Liver (tissue), 9 donors: ENCODE results near the gene POLN. TPM values are rescaled to one million over a fixed set of nuclear protein-coding genes. Genes with fewer than 3 reads are reported as not detected.

Experiments used
- DNase-seq: peaks from one replicate; pipeline ENCODE4 v3.0.0-alpha.2; 2017; ENCODE audit warnings: low spot score
- H3K27ac ChIP-seq, 2 donors: one replicate each; pipeline ENCODE4 v1.7.0; 2013; ENCODE audit warnings: inconsistent platforms in 2 of 2, low read length in 2 of 2, control low read depth in 1 of 2, low read depth in 1 of 2, mild to moderate bottlenecking in 1 of 2
- H3K27me3 ChIP-seq, 4 donors: one replicate each; pipeline versions ENCODE4 v1.6.1 to v1.7.0; 2013; ENCODE audit warnings: low read length in 3 of 4, inconsistent platforms in 1 of 4, mild to moderate bottlenecking in 1 of 4, moderate library complexity in 1 of 4; ENCODE audit not compliant: control insufficient read depth in 4 of 4, insufficient read depth in 4 of 4
- H3K36me3 ChIP-seq, 4 donors: one replicate each; pipeline versions ENCODE4 v1.6.1 to v1.7.0; 2013; ENCODE audit warnings: low read length in 3 of 4, mild to moderate bottlenecking in 3 of 4, low read depth in 1 of 4, moderate library complexity in 1 of 4; ENCODE audit not compliant: control insufficient read depth in 4 of 4, insufficient read depth in 3 of 4
- H3K4me1 ChIP-seq, 4 donors: one replicate each; pipeline versions ENCODE4 v1.6.1 to v1.7.0; 2013; ENCODE audit warnings: low read length in 3 of 4, mild to moderate bottlenecking in 3 of 4, moderate library complexity in 1 of 4; ENCODE audit not compliant: control insufficient read depth in 4 of 4, insufficient read depth in 4 of 4
- H3K4me3 ChIP-seq, 3 donors: one replicate each; pipeline versions ENCODE4 v1.6.1 to v1.7.0; 2013; ENCODE audit warnings: low read length in 3 of 3, control low read depth in 1 of 3, low read depth in 1 of 3, mild to moderate bottlenecking in 1 of 3
- H3K9ac ChIP-seq, 2 donors: one replicate each; pipeline ENCODE4 v1.7.0; 2013; ENCODE audit warnings: low read length in 2 of 2, mild to moderate bottlenecking in 2 of 2, moderate library complexity in 2 of 2, control low read depth in 1 of 2, low read depth in 1 of 2
- H3K9me3 ChIP-seq, 4 donors: one replicate each; pipeline versions ENCODE4 v1.6.1 to v1.7.0; 2013; ENCODE audit warnings: low read length in 3 of 4; ENCODE audit not compliant: control insufficient read depth in 4 of 4
- EGR1 ChIP-seq, 2 donors: IDR thresholded peaks; 2 replicates each; pipeline ENCODE4 v1.6.1; 2016 to 2018; ENCODE audit warnings: antibody characterized with exemption in 2 of 2, low read depth in 2 of 2
- FOXA1 ChIP-seq: IDR thresholded peaks from 2 replicates; pipeline ENCODE4 v1.6.1; 2016; ENCODE audit warnings: antibody characterized with exemption
- GABPA ChIP-seq, 2 donors: IDR thresholded peaks in 1 of 2; conservative IDR thresholded peaks in 1 of 2; 2 replicates each; pipeline ENCODE4 v1.6.1; 2016; ENCODE audit warnings: antibody characterized with exemption in 2 of 2, mild to moderate bottlenecking in 1 of 2, moderate library complexity in 1 of 2
- MAX ChIP-seq: IDR thresholded peaks from 2 replicates; pipeline ENCODE4 v1.6.1; 2016; ENCODE audit warnings: antibody characterized with exemption
- NR2F2 ChIP-seq: IDR thresholded peaks from 2 replicates; pipeline ENCODE4 v1.6.1; 2016; ENCODE audit warnings: antibody characterized with exemption
- RAD21 ChIP-seq, 2 donors: IDR thresholded peaks; 2 replicates each; pipeline ENCODE4 v1.6.1; 2016; ENCODE audit warnings: antibody characterized with exemption in 2 of 2, mild to moderate bottlenecking in 2 of 2
- REST ChIP-seq: IDR thresholded peaks from 2 replicates; pipeline ENCODE4 v1.6.1; 2016; ENCODE audit warnings: antibody characterized with exemption, mild to moderate bottlenecking
- RXRA ChIP-seq, 2 donors: IDR thresholded peaks; 2 replicates each; pipeline ENCODE4 v1.6.1; 2017 to 2018; ENCODE audit warnings: antibody characterized with exemption in 2 of 2, mild to moderate bottlenecking in 1 of 2
- SP1 ChIP-seq: IDR thresholded peaks from 2 replicates; pipeline ENCODE4 v1.6.1; 2018; ENCODE audit warnings: antibody characterized with exemption, mild to moderate bottlenecking
- YY1 ChIP-seq: IDR thresholded peaks from 2 replicates; pipeline ENCODE4 v1.6.1; 2016; ENCODE audit warnings: antibody characterized with exemption, mild to moderate bottlenecking
- WGBS: extraction: QIAGEN DNeasy Blood & Tissue Kit; methylation state at CpG from one replicate; pipeline ENCODE4 v1.1.7; 2013; 5-methylcytosine and 5-hydroxymethylcytosine counted together
- polyA plus RNA-seq, 2 donors: library from polyadenylated mRNA; stranded (reverse) in 1 of 2; unstranded in 1 of 2; fragments of 200-250 nt in 1 of 2; fragments of >200 nt in 1 of 2; fragmentation: Nextera tagmentation in 1 of 2; extraction: Ambion mirVana in 1 of 2; gene quantifications; one replicate each; pipeline versions ENCODE4 v1.2.1 to v1.2.3, GENCODE V29; 2013 to 2015
- total RNA-seq, 2 donors: library from RNA; depleted of rRNA; stranded (reverse); fragments of >200 nt; gene quantifications; one replicate each; pipeline ENCODE4 v1.2.3, GENCODE V29; 2014
- donor health status: healthy.
- donor health status: healthy.
- donor health status: healthy.
- donor health status: healthy.
- donor health status: healthy.

Gene POLN
- total and polyA plus RNA-seq, 4 donors: 0.44 to 2.3 (median 1.4) TPM

- Histone ChIP-seq H3K4me1 (peaks cover 7 to 24% (median 17%) of the 10 kb centered on the region in 4 donors), H3K4me3 (no peak overlapping the region), H3K27me3 (no peaks in the 10 kb centered on the region), H3K9ac (no peak overlapping the region), H3K9me3 (no peaks in the 10 kb centered on the region), H3K27ac (no peak overlapping the region), H3K36me3 (no peaks in the 10 kb centered on the region)
- TF ChIP-seq RXRA (IDR thresholded peaks at IDR 0.05) (no peak), FOXA1 (no peak), SP1 (no peak), EGR1 (IDR thresholded peaks at IDR 0.05; ENCODE audit: low read depth in 2 of 2) (no peak), MAX (no peak), YY1 (no peak)
- WGBS: 90% methylated on average over 3 of the region's 3 CpGs
- DNase-seq: no peak
These were observed 159.8 kb downstream of the POLN start for GRCh38 chr4:2082118-2082517.

GRCh38 chr4:2081540-2081939 is 160.4 kb downstream of the POLN start:
- 95% methylated on average over 10 of the region's 10 CpGs for WGBS
- TF ChIP-seq RAD21 (IDR thresholded peaks at IDR 0.05): no peak
- TF ChIP-seq SP1: no peak
- TF ChIP-seq MAX: no peak
- no peak for TF ChIP-seq NR2F2

GRCh38 chr4:2080429-2081300 is 161.3 kb downstream of the POLN start:
- DNase-seq: no peak
- WGBS: 93% methylated on average over 19 of the region's 19 CpGs
- no peaks in the 10 kb centered on the region for H3K27me3 ChIP-seq
- no peak overlapping the region for H3K4me3 ChIP-seq
- H3K27ac ChIP-seq: no peak overlapping the region
- peaks cover 6 to 21% (median 17%) of the 10 kb centered on the region in 4 donors for H3K4me1 ChIP-seq
- H3K9ac ChIP-seq: no peak overlapping the region
- no peaks in the 10 kb centered on the region for H3K36me3 ChIP-seq
- no peaks in the 10 kb centered on the region for H3K9me3 ChIP-seq
- TF ChIP-seq RXRA (IDR thresholded peaks at IDR 0.05): no peak
- no peak for TF ChIP-seq GABPA (IDR thresholded peaks at IDR 0.05 in 1 of 2, conservative IDR thresholded peaks at IDR 0.05 in 1 of 2)
- no peak for TF ChIP-seq REST

More at GRCh38 chr4:2081540-2081939, 160.4 kb downstream of the POLN start:
- H3K4me3 ChIP-seq: no peak overlapping the region
- peaks cover 7 to 24% (median 17%) of the 10 kb centered on the region in 4 donors for H3K4me1 ChIP-seq
- H3K9me3 ChIP-seq: no peaks in the 10 kb centered on the region
- H3K27ac ChIP-seq: no peak overlapping the region
- DNase-seq: no peak
- no peak overlapping the region for H3K9ac ChIP-seq
- H3K36me3 ChIP-seq: no peaks in the 10 kb centered on the region
- H3K27me3 ChIP-seq: no peaks in the 10 kb centered on the region
